Cardiac muscle cell (in vitro differentiated cells and primary cell): ENCODE measurements around the gene ANKDD1B. TPM values are rescaled to one million over a fixed set of nuclear protein-coding genes. Genes with fewer than 3 reads are reported as not detected.
"Not testable (repeated sequence)": the region's sequence is repeated elsewhere in the genome, so short reads cannot be mapped to it uniquely, and the experiment has no call there.

ENCODE experiments used
- DNase-seq, 2 donors: peaks; one replicate each; pipeline versions ENCODE4 v3.0.0 to v3.0.0-alpha.2; 2010 to 2017; ENCODE audit warnings: low read depth in 1 of 2, low spot score in 1 of 2
- H3K27ac ChIP-seq: fragments of 200-600 bp; sonication (generic); 2 replicates; pipeline ENCODE4 v1.5.1; 2016
- H3K27me3 ChIP-seq: fragments of 200-600 bp; sonication (generic); 2 replicates; pipeline ENCODE4 v1.6.0; 2016; ENCODE audit warnings: control low read depth
- H3K36me3 ChIP-seq: fragments of 200-600 bp; sonication (generic); 2 replicates; pipeline ENCODE4 v1.5.1; 2016; ENCODE audit warnings: control low read depth
- H3K4me1 ChIP-seq: fragments of 200-600 bp; sonication (generic); 2 replicates; pipeline ENCODE4 v1.8.1; 2017; ENCODE audit warnings: low read depth, mild to moderate bottlenecking, mixed run types
- H3K4me3 ChIP-seq: fragments of 200-600 bp; sonication (generic); 2 replicates; pipeline ENCODE4 v1.5.1; 2016; ENCODE audit warnings: mild to moderate bottlenecking
- H3K9me3 ChIP-seq: fragments of 200-600 bp; sonication (generic); 2 replicates; pipeline ENCODE4 v1.5.1; 2017; ENCODE audit warnings: low read depth, mild to moderate bottlenecking, control low read depth
- polyA plus RNA-seq: library from polyadenylated mRNA; unstranded; fragments of >200 nt; fragmentation: Nextera tagmentation; extraction: Ambion mirVana; gene quantifications from 2 replicates; pipeline ENCODE4 v1.2.1, GENCODE V29; 2016
- total RNA-seq: library from RNA; depleted of rRNA; stranded (reverse); fragments of >200 nt; gene quantifications from 2 replicates; pipeline ENCODE4 v1.2.3, GENCODE V29; 2016
- TF ChIP-seq, protein P1 (sequence below): IDR thresholded peaks from 2 replicates; pipeline ENCODE4 v1.5.1; 2012; ENCODE audit warnings: low read depth, mild to moderate bottlenecking, low read length

Gene ANKDD1B
- total and polyA plus RNA-seq, 2 experiments from 2014 or later, result 0.09 TPM; not detected in 1

DNA sequence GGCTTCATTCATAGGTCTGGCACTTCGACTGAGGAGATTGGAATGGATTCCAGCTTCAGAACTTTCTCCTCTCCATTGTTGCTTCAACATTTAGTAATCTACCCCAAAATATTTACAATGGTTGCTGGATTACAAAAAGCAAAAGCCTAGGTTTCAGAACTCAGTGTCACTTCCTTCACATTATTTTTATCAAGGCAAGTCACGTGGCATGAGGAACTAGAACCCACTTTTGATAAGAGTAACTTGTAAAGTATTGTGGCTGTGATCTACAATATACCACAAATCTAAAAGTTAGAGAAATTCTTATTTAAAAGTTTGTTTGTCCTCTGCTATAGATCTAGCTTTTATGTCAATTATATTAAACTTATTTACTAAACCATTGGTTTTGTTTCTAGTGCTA is 39.7 kb upstream of the ANKDD1B start:
- peaks cover 6% of the 10 kb centered on the region for H3K4me1 ChIP-seq
- no peak overlapping the region for H3K4me3 ChIP-seq
- peak in 1 of 2 donors; percentile 23 for DNase-seq
- H3K27me3 ChIP-seq, result no peaks in the 10 kb centered on the region
- no peaks in the 10 kb centered on the region for H3K9me3 ChIP-seq
- H3K27ac ChIP-seq, result no peak overlapping the region
- H3K36me3 ChIP-seq, result no peaks in the 10 kb centered on the region
- TF ChIP-seq, protein P1, sequence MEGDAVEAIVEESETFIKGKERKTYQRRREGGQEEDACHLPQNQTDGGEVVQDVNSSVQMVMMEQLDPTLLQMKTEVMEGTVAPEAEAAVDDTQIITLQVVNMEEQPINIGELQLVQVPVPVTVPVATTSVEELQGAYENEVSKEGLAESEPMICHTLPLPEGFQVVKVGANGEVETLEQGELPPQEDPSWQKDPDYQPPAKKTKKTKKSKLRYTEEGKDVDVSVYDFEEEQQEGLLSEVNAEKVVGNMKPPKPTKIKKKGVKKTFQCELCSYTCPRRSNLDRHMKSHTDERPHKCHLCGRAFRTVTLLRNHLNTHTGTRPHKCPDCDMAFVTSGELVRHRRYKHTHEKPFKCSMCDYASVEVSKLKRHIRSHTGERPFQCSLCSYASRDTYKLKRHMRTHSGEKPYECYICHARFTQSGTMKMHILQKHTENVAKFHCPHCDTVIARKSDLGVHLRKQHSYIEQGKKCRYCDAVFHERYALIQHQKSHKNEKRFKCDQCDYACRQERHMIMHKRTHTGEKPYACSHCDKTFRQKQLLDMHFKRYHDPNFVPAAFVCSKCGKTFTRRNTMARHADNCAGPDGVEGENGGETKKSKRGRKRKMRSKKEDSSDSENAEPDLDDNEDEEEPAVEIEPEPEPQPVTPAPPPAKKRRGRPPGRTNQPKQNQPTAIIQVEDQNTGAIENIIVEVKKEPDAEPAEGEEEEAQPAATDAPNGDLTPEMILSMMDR, result no peak

DNA sequence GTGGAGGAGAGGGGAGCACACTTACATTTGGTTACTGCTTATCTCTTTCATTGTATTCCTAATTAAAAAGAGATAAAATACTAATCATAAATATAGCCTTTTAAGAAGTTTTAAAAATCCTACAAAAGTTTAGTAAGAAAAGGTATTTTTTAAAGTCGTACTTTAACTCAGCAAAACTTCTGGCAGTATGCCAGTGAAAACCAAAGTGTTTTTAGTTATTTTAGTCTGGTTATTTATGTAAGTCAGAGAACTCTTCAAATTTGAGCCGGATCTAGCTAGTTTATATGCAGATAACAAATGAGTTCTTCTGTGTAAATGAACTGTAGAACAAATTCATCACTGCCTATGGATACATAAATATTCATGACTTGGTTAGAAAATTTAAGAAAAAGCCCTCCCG is 36.5 kb upstream of the ANKDD1B start:
- Histone ChIP-seq H3K27ac (no peak overlapping the region), H3K4me1 (no peaks in the 10 kb centered on the region), H3K9me3 (no peaks in the 10 kb centered on the region), H3K27me3 (no peaks in the 10 kb centered on the region), H3K4me3 (no peak overlapping the region), H3K36me3 (peaks cover 8% of the 10 kb centered on the region)
- TF ChIP-seq, protein P1, result no peak
- peak; percentile 14 to 42 for DNase-seq

DNA sequence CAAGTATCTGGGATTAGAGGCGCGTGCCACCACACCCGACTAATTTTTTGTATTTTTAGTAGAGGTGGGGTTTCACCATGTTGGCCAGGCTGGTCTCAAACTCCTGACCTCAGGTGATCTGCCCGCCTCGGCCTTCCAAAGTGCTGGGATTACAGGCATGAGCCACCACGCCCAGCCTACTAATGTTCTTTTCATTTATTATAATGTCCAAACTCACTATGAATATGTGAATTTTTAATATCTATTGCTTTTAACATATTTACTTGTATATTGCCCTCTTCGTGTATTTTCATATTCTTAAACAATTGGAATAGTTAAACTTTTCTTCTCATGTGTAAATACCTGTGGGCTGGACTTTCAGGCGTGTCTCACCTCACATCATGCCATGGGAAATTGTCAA is 33.0 kb upstream of the ANKDD1B start:
- H3K36me3 ChIP-seq, result peaks cover 16% of the 10 kb centered on the region
- H3K4me3 ChIP-seq, H3K27ac ChIP-seq, H3K27me3 ChIP-seq, H3K9me3 ChIP-seq, DNase-seq, H3K4me1 ChIP-seq: not testable (repeated sequence)

- H3K9me3 ChIP-seq, result no peaks in the 10 kb centered on the region
- no peak overlapping the region for H3K4me3 ChIP-seq
- H3K27ac ChIP-seq, result no peak overlapping the region
- TF ChIP-seq, protein P1, result peak; percentile 28
- H3K36me3 ChIP-seq, result peaks cover 8% of the 10 kb centered on the region
- peak in 1 of 2 donors; percentile 10 for DNase-seq
- no peaks in the 10 kb centered on the region for H3K4me1 ChIP-seq
- H3K27me3 ChIP-seq, result no peaks in the 10 kb centered on the region
Measured at GRCh38 chr5:75584641-75585040, 26.6 kb upstream of the ANKDD1B start.

GRCh38 chr5:75588666-75589065 is 22.6 kb upstream of the ANKDD1B start:
- Histone ChIP-seq H3K36me3 (peaks cover 4% of the 10 kb centered on the region), H3K4me3 (no peak overlapping the region), H3K27ac (no peak overlapping the region), H3K27me3 (no peaks in the 10 kb centered on the region), H3K4me1 (no peaks in the 10 kb centered on the region), H3K9me3 (no peaks in the 10 kb centered on the region)
- DNase-seq, result peak in 1 of 2 donors; percentile 57
- TF ChIP-seq, protein P1, result no peak

DNA sequence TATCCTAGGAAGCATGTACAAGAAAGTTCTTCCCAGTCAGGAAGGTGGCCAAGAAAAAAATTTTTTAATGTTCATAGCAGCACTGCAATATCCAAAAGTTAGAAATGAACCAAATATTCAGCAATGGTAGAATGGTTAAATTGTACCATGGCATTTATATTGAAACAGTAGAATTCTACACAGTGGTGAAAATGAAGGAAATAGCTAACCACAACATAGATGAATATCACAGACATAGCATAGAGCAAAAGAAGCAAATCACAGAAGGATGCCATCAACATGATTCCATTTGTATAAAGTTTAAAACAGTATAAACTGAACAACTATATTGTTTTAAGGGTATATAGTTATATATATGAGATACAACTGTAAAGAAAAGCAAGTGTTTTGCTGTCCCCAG is 10.7 kb upstream of the ANKDD1B start:
- TF ChIP-seq, protein P1, result no peak
- no peaks in the 10 kb centered on the region for H3K4me1 ChIP-seq
- DNase-seq, result no peak
- H3K27ac ChIP-seq, result no peak overlapping the region
- H3K9me3 ChIP-seq, result no peaks in the 10 kb centered on the region
- H3K36me3 ChIP-seq, result peaks cover 4% of the 10 kb centered on the region
- no peak overlapping the region for H3K4me3 ChIP-seq
- peaks cover 72% of the 10 kb centered on the region for H3K27me3 ChIP-seq
